ENCODE results near the gene IFRD2. TPM values are rescaled to one million over a fixed set of nuclear protein-coding genes. Genes with fewer than 3 reads are reported as not detected.
A peak's percentile ranks its signal among the peaks of the same experiment; 100 is the strongest.

IFRD2 gene
- total and polyA plus RNA-seq, 9 of the 15 experiments (the other 6 are each of a cell fraction or from before 2014, with no cell fraction given), result 30.5 to 115 (median 52.8) TPM

DNA sequence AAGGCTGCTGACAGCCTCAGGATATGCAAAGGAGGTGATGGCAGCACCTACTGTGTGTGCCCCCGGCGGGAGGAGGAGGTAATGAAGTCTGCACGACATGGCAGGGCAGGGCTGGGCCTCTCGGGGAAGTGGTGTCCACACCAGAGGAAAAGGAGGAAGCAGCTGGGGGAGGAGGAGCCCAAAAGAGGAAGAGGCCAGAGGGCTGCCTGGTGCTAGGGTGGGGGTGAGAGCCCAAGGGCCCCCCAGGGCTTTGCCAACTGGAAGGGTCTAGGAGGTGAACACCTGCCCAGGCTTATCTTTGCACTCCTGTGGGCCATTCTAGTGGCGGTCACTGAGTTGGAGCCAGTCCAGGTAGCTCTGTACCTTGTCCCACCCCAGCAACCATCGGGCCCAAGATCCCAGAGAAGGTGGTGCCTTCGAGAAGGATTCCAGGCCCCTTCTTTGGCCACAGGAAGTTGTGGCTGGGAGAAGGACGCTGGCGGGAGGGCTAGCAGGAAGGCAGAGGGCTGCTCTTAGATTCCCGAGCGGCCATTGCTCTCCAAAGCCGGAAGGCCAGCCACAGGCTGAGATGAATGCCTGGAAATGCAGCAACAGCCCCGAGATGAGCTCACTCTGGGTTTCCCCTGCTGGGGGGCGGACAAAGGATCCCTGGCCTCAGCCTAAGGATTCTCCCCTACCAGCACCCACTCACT lies 49.2 kb downstream of the IFRD2 start:
- peak in 1 of 4 experiments; percentile 50 for DNase-seq (ENCODE audit: extremely low read depth in 1 of 4, low spot score in 3 of 4)
- FAIRE-seq, result no peak
- in situ Hi-C loops (cut with MboI) (no loop called here), intact Hi-C loops (cut with micrococcal nuclease) (no loop called here)
- ChIA-PET CTCF (ENCODE audit: low intra/inter-chr PET ratio) (no interaction called here), POLR2A (interaction anchor here (0.6 to 1.1 kb wide), 3 partner anchors 29 to 457 kb away, joined by 3 to 4 read pairs (median 3); partner anchors contain the start of genes IP6K1 and LSMEM2)
- H3K27ac ChIP-seq (ENCODE audit: extremely low read depth, low read depth, low read length), result peak overlapping the region; percentile 56
- H3K4me3 ChIP-seq, result no peak overlapping the region
- peak overlapping the region; percentile 43 for H3K4me2 ChIP-seq (ENCODE audit: insufficient read depth, low read length)
- peaks cover 7% of the 10 kb centered on the region; the same call in 1 of the 3 replicates for H3K36me3 ChIP-seq (ENCODE audit: control insufficient read depth, insufficient read depth, low read length)
- 51% methylated on average over 12 of the region's 14 CpGs for WGBS (ENCODE audit: insufficient coverage, low coverage, missing lambda C conversion rate)
- H3K9me3 ChIP-seq (replicated peaks; ENCODE audit: control insufficient read depth, insufficient read depth, low read depth, low read length), result no peaks in the 10 kb centered on the region
- H2AFZ ChIP-seq (ENCODE audit: low read depth, low read length), result 0 out of 2 replicates have a peak overlapping the region, but pooled peaks have one; percentile 23
- peaks cover 40% of the 10 kb centered on the region for H3K79me2 ChIP-seq (ENCODE audit: control insufficient read depth, insufficient read depth, low read length)
- H3K27me3 ChIP-seq (ENCODE audit: control insufficient read depth in 2 of 2, insufficient read depth in 2 of 2, low read length in 2 of 2), result no peaks in the 10 kb centered on the region
- H3K9me1 ChIP-seq (ENCODE audit: control insufficient read depth, insufficient read depth, low read length), result no peaks in the 10 kb centered on the region
- peaks cover 47 to 60% of the 10 kb centered on the region in 2 experiments for H3K4me1 ChIP-seq (replicated peaks in 1 of 2; ENCODE audit: control insufficient read depth in 2 of 2, insufficient read depth in 2 of 2, low read length in 2 of 2)
- H3K9ac ChIP-seq (ENCODE audit: insufficient read depth in 1 of 2, low read depth in 2 of 2, low read length in 2 of 2), result peak overlapping the region in 1 of 2 experiments; percentile 38; a peak in 2 of 4 replicates
- peak; percentile 23 for ATAC-seq
- no peaks in the 10 kb centered on the region for H4K20me1 ChIP-seq (replicated peaks; ENCODE audit: control insufficient read depth, insufficient read depth, low read length)
- BruUV-seq (replicated peaks), result no TSS peak
- peak; percentile 40 for TF ChIP-seq RBBP5 (IDR thresholded peaks at IDR 0.05; ENCODE audit: borderline replicate concordance, insufficient read depth, low read length, poor library complexity, severe bottlenecking)
- TF ChIP-seq, protein P1, sequence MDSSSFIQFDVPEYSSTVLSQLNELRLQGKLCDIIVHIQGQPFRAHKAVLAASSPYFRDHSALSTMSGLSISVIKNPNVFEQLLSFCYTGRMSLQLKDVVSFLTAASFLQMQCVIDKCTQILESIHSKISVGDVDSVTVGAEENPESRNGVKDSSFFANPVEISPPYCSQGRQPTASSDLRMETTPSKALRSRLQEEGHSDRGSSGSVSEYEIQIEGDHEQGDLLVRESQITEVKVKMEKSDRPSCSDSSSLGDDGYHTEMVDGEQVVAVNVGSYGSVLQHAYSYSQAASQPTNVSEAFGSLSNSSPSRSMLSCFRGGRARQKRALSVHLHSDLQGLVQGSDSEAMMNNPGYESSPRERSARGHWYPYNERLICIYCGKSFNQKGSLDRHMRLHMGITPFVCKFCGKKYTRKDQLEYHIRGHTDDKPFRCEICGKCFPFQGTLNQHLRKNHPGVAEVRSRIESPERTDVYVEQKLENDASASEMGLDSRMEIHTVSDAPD (CRISPR knock-in tag; IDR thresholded peaks at IDR 0.05), result no peak
- no peak for TF ChIP-seq NR3C1 (CRISPR knock-in tag; IDR thresholded peaks at IDR 0.05)
- no peak for TF ChIP-seq ATF1 (CRISPR knock-in tag; IDR thresholded peaks at IDR 0.05)
- no peak for TF ChIP-seq ATF1 (tag; IDR thresholded peaks at IDR 0.05)
- TF ChIP-seq ADNP (tag; IDR thresholded peaks at IDR 0.05), result no peak
- peak; percentile 98 for TF ChIP-seq SPI1 (IDR thresholded peaks at IDR 0.05; ENCODE audit: borderline replicate concordance, low read depth, low read length)
- no peak for TF ChIP-seq ZBTB8A (IDR thresholded peaks at IDR 0.05; ENCODE audit: partially characterized antibody)
- TF ChIP-seq ZNF668 (CRISPR knock-in tag; IDR thresholded peaks at IDR 0.05), result no peak
- no peak for TF ChIP-seq NFYB (IDR thresholded peaks at IDR 0.05; ENCODE audit: extremely low read depth, insufficient read length)
- peak in 1 of 3 experiments; percentile 38 for TF ChIP-seq YY1 (IDR thresholded peaks at IDR 0.05; ENCODE audit: borderline replicate concordance in 1 of 3, control insufficient read depth in 1 of 3, extremely low read depth in 1 of 3, insufficient read depth in 3 of 3, insufficient read length in 1 of 3, insufficient replicate concordance in 2 of 3, low read depth in 1 of 3, low read length in 2 of 3)
- TF ChIP-seq, protein P2, sequence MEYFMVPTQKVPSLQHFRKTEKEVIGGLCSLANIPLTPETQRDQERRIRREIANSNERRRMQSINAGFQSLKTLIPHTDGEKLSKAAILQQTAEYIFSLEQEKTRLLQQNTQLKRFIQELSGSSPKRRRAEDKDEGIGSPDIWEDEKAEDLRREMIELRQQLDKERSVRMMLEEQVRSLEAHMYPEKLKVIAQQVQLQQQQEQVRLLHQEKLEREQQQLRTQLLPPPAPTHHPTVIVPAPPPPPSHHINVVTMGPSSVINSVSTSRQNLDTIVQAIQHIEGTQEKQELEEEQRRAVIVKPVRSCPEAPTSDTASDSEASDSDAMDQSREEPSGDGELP (CRISPR knock-in tag; IDR thresholded peaks at IDR 0.05; ENCODE audit: borderline replicate concordance), result peak; percentile 78; the same call in 1 of the 2 replicates
- no peak for TF ChIP-seq YBX1 (IDR thresholded peaks at IDR 0.05)
- TF ChIP-seq, protein P3, sequence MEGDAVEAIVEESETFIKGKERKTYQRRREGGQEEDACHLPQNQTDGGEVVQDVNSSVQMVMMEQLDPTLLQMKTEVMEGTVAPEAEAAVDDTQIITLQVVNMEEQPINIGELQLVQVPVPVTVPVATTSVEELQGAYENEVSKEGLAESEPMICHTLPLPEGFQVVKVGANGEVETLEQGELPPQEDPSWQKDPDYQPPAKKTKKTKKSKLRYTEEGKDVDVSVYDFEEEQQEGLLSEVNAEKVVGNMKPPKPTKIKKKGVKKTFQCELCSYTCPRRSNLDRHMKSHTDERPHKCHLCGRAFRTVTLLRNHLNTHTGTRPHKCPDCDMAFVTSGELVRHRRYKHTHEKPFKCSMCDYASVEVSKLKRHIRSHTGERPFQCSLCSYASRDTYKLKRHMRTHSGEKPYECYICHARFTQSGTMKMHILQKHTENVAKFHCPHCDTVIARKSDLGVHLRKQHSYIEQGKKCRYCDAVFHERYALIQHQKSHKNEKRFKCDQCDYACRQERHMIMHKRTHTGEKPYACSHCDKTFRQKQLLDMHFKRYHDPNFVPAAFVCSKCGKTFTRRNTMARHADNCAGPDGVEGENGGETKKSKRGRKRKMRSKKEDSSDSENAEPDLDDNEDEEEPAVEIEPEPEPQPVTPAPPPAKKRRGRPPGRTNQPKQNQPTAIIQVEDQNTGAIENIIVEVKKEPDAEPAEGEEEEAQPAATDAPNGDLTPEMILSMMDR (IDR thresholded peaks at IDR 0.05 in 2 of 3, conservative IDR thresholded peaks at IDR 0.05 in 1 of 3; ENCODE audit: insufficient read depth in 2 of 3, low read depth in 1 of 3, low read length in 3 of 3), result 0 out of 6 replicates have a peak, but pooled peaks of 1 of the 3 experiments have one; percentile 10
- no peak for TF ChIP-seq PPARD (CRISPR knock-in tag; IDR thresholded peaks at IDR 0.05)
- no peak for TF ChIP-seq RBM22 (IDR thresholded peaks at IDR 0.05; ENCODE audit: low read depth, low read length, poor library complexity, severe bottlenecking)
- no peak for TF ChIP-seq NBN (IDR thresholded peaks at IDR 0.05; ENCODE audit: low read depth)
- TF ChIP-seq ZKSCAN1 (IDR thresholded peaks at IDR 0.05; ENCODE audit: low read depth, low read length), result peak; percentile 99
